Measurements from ENCODE around the gene DDX60. TPM values are rescaled to one million over a fixed set of nuclear protein-coding genes. Genes with fewer than 3 reads are reported as not detected.
"Not testable (repeated sequence)": the region's sequence is repeated elsewhere in the genome, so short reads cannot be mapped to it uniquely, and the experiment has no call there.

Gene DDX60
- polyA plus RNA-seq (ENCODE audit: insufficient read length in 4 of 4): 10 to 100 TPM in 2 of 4 donors, 1 to 10 TPM in 2; 8.2 to 14.8 (median 10.1) TPM

GRCh38 chr4:168318266-168318895 is at the start of gene DDX60:
Gene DDX60 (minus strand): TSS chr4:168318752. CDS start chr4:168311259, 7,493 bp downstream.
- peak; percentile 51 to 77 (median 72) for DNase-seq (ENCODE audit: low read depth in 4 of 4, low spot score in 2 of 4)

- DNase-seq (ENCODE audit: low read depth in 4 of 4, low spot score in 2 of 4): no peak
These were observed 48.5 kb upstream of the DDX60 start for GRCh38 chr4:168367065-168367464.

GRCh38 chr4:168362025-168362401 is 43.5 kb upstream of the DDX60 start:
- DNase-seq (ENCODE audit: low read depth in 4 of 4, low spot score in 2 of 4): no peak

GRCh38 chr4:168361365-168362024 is 42.9 kb upstream of the DDX60 start:
- no peak for DNase-seq (ENCODE audit: low read depth in 4 of 4, low spot score in 2 of 4)

GRCh38 chr4:168360271-168360670 is 41.7 kb upstream of the DDX60 start:
- DNase-seq (ENCODE audit: low read depth in 4 of 4, low spot score in 2 of 4): no peak

GRCh38 chr4:168357941-168358340 is 39.4 kb upstream of the DDX60 start:
- no peak for DNase-seq (ENCODE audit: low read depth in 4 of 4, low spot score in 2 of 4)

- DNase-seq (ENCODE audit: low read depth in 4 of 4, low spot score in 2 of 4): no peak
These were observed 35.2 kb upstream of the DDX60 start for GRCh38 chr4:168353746-168354145.

GRCh38 chr4:168337550-168337940 is 19.0 kb upstream of the DDX60 start:
- no peak for DNase-seq (ENCODE audit: low read depth in 4 of 4, low spot score in 2 of 4)

- no peak for DNase-seq (ENCODE audit: low read depth in 4 of 4, low spot score in 2 of 4)
These were observed 18.4 kb upstream of the DDX60 start for GRCh38 chr4:168336837-168337549.

- no peak for DNase-seq (ENCODE audit: low read depth in 4 of 4, low spot score in 2 of 4)
These were observed 17.1 kb upstream of the DDX60 start for GRCh38 chr4:168335621-168336020.

GRCh38 chr4:168334053-168334452 is 15.5 kb upstream of the DDX60 start:
- no peak for DNase-seq (ENCODE audit: low read depth in 4 of 4, low spot score in 2 of 4)

- not testable (repeated sequence) for DNase-seq (ENCODE audit: low read depth in 4 of 4, low spot score in 2 of 4)
These were observed 12.0 kb upstream of the DDX60 start for GRCh38 chr4:168330575-168330974.

- DNase-seq (ENCODE audit: low read depth in 4 of 4, low spot score in 2 of 4): no peak
These were observed 7.0 kb upstream of the DDX60 start for GRCh38 chr4:168325591-168325990.

- no peak for DNase-seq (ENCODE audit: low read depth in 4 of 4, low spot score in 2 of 4)
These were observed 2.5 kb upstream of the DDX60 start for GRCh38 chr4:168321006-168321405.

GRCh38 chr4:168319486-168320019 is 1.0 kb upstream of the DDX60 start:
- DNase-seq (ENCODE audit: low read depth in 4 of 4, low spot score in 2 of 4): no peak

GRCh38 chr4:168317621-168318020 is 931 bp downstream of the DDX60 start:
- DNase-seq (ENCODE audit: low read depth in 4 of 4, low spot score in 2 of 4): no peak

GRCh38 chr4:168309781-168310180 is 8.8 kb downstream of the DDX60 start:
- DNase-seq (ENCODE audit: low read depth in 4 of 4, low spot score in 2 of 4): no peak

GRCh38 chr4:168308912-168309311 is 9.6 kb downstream of the DDX60 start:
- DNase-seq (ENCODE audit: low read depth in 4 of 4, low spot score in 2 of 4): no peak

- no peak for DNase-seq (ENCODE audit: low read depth in 4 of 4, low spot score in 2 of 4)
These were observed 12.1 kb downstream of the DDX60 start for GRCh38 chr4:168306476-168306875.

- DNase-seq (ENCODE audit: low read depth in 4 of 4, low spot score in 2 of 4): no peak
These were observed 13.7 kb downstream of the DDX60 start for GRCh38 chr4:168304744-168305459.

GRCh38 chr4:168303430-168303829 is 15.1 kb downstream of the DDX60 start:
- not testable (repeated sequence) for DNase-seq (ENCODE audit: low read depth in 4 of 4, low spot score in 2 of 4)
